ENCODE data around the gene ULK4.
"Not testable (repeated sequence)": the region's sequence is repeated elsewhere in the genome, so short reads cannot be mapped to it uniquely, and the experiment has no call there.

Gene ULK4

GRCh38 chr3:41872157-41872556 is 89.7 kb downstream of the ULK4 start:
- no peak for TF ChIP-seq CTCF (IDR thresholded peaks at IDR 0.05; ENCODE audit: borderline replicate concordance, extremely low read depth, low read length, poor library complexity, severe bottlenecking)
- no peak for TF ChIP-seq EZH2 (IDR thresholded peaks at IDR 0.05; ENCODE audit: borderline replicate concordance, low read depth, low read length, severe bottlenecking)
- no peaks in the 10 kb centered on the region for H4K20me1 ChIP-seq (ENCODE audit: insufficient read depth, low read length)
- ATAC-seq (ENCODE audit: insufficient read depth, low read depth) (no peak), DNase-seq (no peak)
- no peak overlapping the region for H3K4me3 ChIP-seq (ENCODE audit: low read depth in 1 of 2, low read length in 2 of 2)
- no peaks in the 10 kb centered on the region for H3K9me3 ChIP-seq (ENCODE audit: insufficient read depth, low read length, severe bottlenecking)
- H3K27ac ChIP-seq (ENCODE audit: low read length), result no peak overlapping the region
- no peak overlapping the region for H2AFZ ChIP-seq (ENCODE audit: low read depth, low read length)
- H3K4me2 ChIP-seq (ENCODE audit: insufficient read depth, low read length), result no peak overlapping the region
- no peak overlapping the region for H3K9ac ChIP-seq (ENCODE audit: low read depth, low read length)
- H3K4me1 ChIP-seq (ENCODE audit: insufficient read depth, low read length), result no peaks in the 10 kb centered on the region
- H3K36me3 ChIP-seq (ENCODE audit: insufficient read depth, low read length), result no peaks in the 10 kb centered on the region
- no peaks in the 10 kb centered on the region for H3K27me3 ChIP-seq (ENCODE audit: insufficient read depth, low read length, poor library complexity)
- no peaks in the 10 kb centered on the region for H3K79me2 ChIP-seq (ENCODE audit: insufficient read depth, low read length)

GRCh38 chr3:41867533-41867932 is 94.4 kb downstream of the ULK4 start:
- ATAC-seq (ENCODE audit: insufficient read depth, low read depth) (no peak), DNase-seq (no peak)
- no peaks in the 10 kb centered on the region for H3K27me3 ChIP-seq (ENCODE audit: insufficient read depth, low read length, poor library complexity)
- H3K9me3 ChIP-seq (ENCODE audit: insufficient read depth, low read length, severe bottlenecking), result no peaks in the 10 kb centered on the region
- H3K4me3 ChIP-seq (ENCODE audit: low read depth in 1 of 2, low read length in 2 of 2), result no peak overlapping the region
- H3K9ac ChIP-seq (ENCODE audit: low read depth, low read length), result no peak overlapping the region
- H2AFZ ChIP-seq (ENCODE audit: low read depth, low read length), result no peak overlapping the region
- H3K4me2 ChIP-seq (ENCODE audit: insufficient read depth, low read length), result no peak overlapping the region
- H3K27ac ChIP-seq (ENCODE audit: low read length), result no peak overlapping the region
- no peaks in the 10 kb centered on the region for H3K4me1 ChIP-seq (ENCODE audit: insufficient read depth, low read length)
- no peaks in the 10 kb centered on the region for H4K20me1 ChIP-seq (ENCODE audit: insufficient read depth, low read length)
- TF ChIP-seq EZH2 (IDR thresholded peaks at IDR 0.05; ENCODE audit: borderline replicate concordance, low read depth, low read length, severe bottlenecking), result no peak
- TF ChIP-seq CTCF (IDR thresholded peaks at IDR 0.05; ENCODE audit: borderline replicate concordance, extremely low read depth, low read length, poor library complexity, severe bottlenecking), result no peak
- no peaks in the 10 kb centered on the region for H3K36me3 ChIP-seq (ENCODE audit: insufficient read depth, low read length)
- no peaks in the 10 kb centered on the region for H3K79me2 ChIP-seq (ENCODE audit: insufficient read depth, low read length)

GRCh38 chr3:41866298-41866697 is 95.6 kb downstream of the ULK4 start:
- Histone ChIP-seq H2AFZ (ENCODE audit: low read depth, low read length) (no peak overlapping the region), H3K4me1 (ENCODE audit: insufficient read depth, low read length) (no peaks in the 10 kb centered on the region), H3K79me2 (ENCODE audit: insufficient read depth, low read length) (no peaks in the 10 kb centered on the region), H4K20me1 (ENCODE audit: insufficient read depth, low read length) (no peaks in the 10 kb centered on the region), H3K27ac (ENCODE audit: low read length) (no peak overlapping the region), H3K36me3 (ENCODE audit: insufficient read depth, low read length) (no peaks in the 10 kb centered on the region), H3K9me3 (ENCODE audit: insufficient read depth, low read length, severe bottlenecking) (no peaks in the 10 kb centered on the region), H3K4me3 (ENCODE audit: low read depth in 1 of 2, low read length in 2 of 2) (no peak overlapping the region), H3K27me3 (ENCODE audit: insufficient read depth, low read length, poor library complexity) (no peaks in the 10 kb centered on the region), H3K9ac (ENCODE audit: low read depth, low read length) (no peak overlapping the region), H3K4me2 (ENCODE audit: insufficient read depth, low read length) (no peak overlapping the region)
- ATAC-seq (ENCODE audit: insufficient read depth, low read depth), result no peak
- no peak for DNase-seq
- TF ChIP-seq CTCF (IDR thresholded peaks at IDR 0.05; ENCODE audit: borderline replicate concordance, extremely low read depth, low read length, poor library complexity, severe bottlenecking) (no peak), EZH2 (IDR thresholded peaks at IDR 0.05; ENCODE audit: borderline replicate concordance, low read depth, low read length, severe bottlenecking) (no peak)

- Histone ChIP-seq H3K4me3 (ENCODE audit: low read depth in 1 of 2, low read length in 2 of 2) (no peak overlapping the region), H4K20me1 (ENCODE audit: insufficient read depth, low read length) (no peaks in the 10 kb centered on the region), H3K4me1 (ENCODE audit: insufficient read depth, low read length) (no peaks in the 10 kb centered on the region), H3K4me2 (ENCODE audit: insufficient read depth, low read length) (no peak overlapping the region), H3K27ac (ENCODE audit: low read length) (no peak overlapping the region), H3K9ac (ENCODE audit: low read depth, low read length) (no peak overlapping the region), H2AFZ (ENCODE audit: low read depth, low read length) (no peak overlapping the region), H3K27me3 (ENCODE audit: insufficient read depth, low read length, poor library complexity) (no peaks in the 10 kb centered on the region), H3K79me2 (ENCODE audit: insufficient read depth, low read length) (no peaks in the 10 kb centered on the region), H3K36me3 (ENCODE audit: insufficient read depth, low read length) (no peaks in the 10 kb centered on the region), H3K9me3 (ENCODE audit: insufficient read depth, low read length, severe bottlenecking) (no peaks in the 10 kb centered on the region)
- TF ChIP-seq CTCF (IDR thresholded peaks at IDR 0.05; ENCODE audit: borderline replicate concordance, extremely low read depth, low read length, poor library complexity, severe bottlenecking) (no peak), EZH2 (IDR thresholded peaks at IDR 0.05; ENCODE audit: borderline replicate concordance, low read depth, low read length, severe bottlenecking) (no peak)
- ATAC-seq (ENCODE audit: insufficient read depth, low read depth) (no peak), DNase-seq (no peak)
These were observed 98.9 kb downstream of the ULK4 start for GRCh38 chr3:41863024-41863423.

- not testable (repeated sequence) for H3K9me3 ChIP-seq (ENCODE audit: insufficient read depth, low read length, severe bottlenecking); H3K9ac ChIP-seq (ENCODE audit: low read depth, low read length); H3K4me2 ChIP-seq (ENCODE audit: insufficient read depth, low read length); H3K4me1 ChIP-seq (ENCODE audit: insufficient read depth, low read length); H3K79me2 ChIP-seq (ENCODE audit: insufficient read depth, low read length); H3K36me3 ChIP-seq (ENCODE audit: insufficient read depth, low read length); H3K27ac ChIP-seq (ENCODE audit: low read length); H3K4me3 ChIP-seq (ENCODE audit: low read depth in 1 of 2, low read length in 2 of 2); H2AFZ ChIP-seq (ENCODE audit: low read depth, low read length); DNase-seq; ATAC-seq (ENCODE audit: insufficient read depth, low read depth); H3K27me3 ChIP-seq (ENCODE audit: insufficient read depth, low read length, poor library complexity); H4K20me1 ChIP-seq (ENCODE audit: insufficient read depth, low read length)
These were observed 101.4 kb downstream of the ULK4 start for GRCh38 chr3:41860489-41860888.

Measured in DND-41 (cell line).